Measurements from ENCODE around the gene RAB35.

DNA sequence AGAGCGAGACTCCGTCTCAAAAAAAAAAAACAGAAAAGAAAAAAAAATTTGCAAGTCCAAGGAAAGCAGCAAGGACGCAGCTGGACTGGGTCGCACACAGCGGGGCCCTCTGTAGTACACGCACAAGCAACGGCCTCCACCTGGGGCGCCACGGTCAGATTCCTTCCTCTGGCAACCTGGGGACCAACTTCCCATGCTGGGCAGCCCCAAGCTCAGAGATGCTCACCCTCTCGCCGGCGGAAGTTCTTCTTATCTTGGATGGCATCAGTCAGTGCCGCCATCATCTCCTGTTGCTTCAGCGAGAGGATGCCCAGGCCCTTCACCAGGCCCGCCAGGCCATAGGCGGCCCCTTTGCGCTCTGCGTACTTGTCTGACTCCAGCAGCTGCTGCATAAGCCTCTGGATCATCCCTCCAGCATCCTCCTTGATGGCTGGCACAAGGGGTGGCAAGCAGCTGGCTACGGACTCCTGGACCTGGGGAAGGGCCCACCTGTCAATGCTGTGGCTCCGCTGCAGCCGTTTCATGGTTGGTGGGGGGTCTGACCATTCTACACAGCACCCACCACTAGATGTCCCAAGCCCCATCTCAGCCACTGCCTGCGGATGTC is 34.5 kb upstream of the RAB35 start:
- no peak for TF ChIP-seq POLR2A (IDR thresholded peaks at IDR 0.05; ENCODE audit: low read length)
- TF ChIP-seq GATA1 (IDR thresholded peaks at IDR 0.05; ENCODE audit: low read depth, low read length): no peak

Data from erythroblast (primary cell).